ENCODE results near the gene RASL10B. TPM values are rescaled to one million over a fixed set of nuclear protein-coding genes. Genes with fewer than 3 reads are reported as not detected.
A peak's percentile ranks its signal among the peaks of the same experiment; 100 is the strongest.
"Not testable (repeated sequence)": the region's sequence is repeated elsewhere in the genome, so short reads cannot be mapped to it uniquely, and the experiment has no call there.

Gene RASL10B
- total RNA-seq, 4 donors from 2014 or later = 4.7 to 13.8 (median 10.0) TPM

DNA sequence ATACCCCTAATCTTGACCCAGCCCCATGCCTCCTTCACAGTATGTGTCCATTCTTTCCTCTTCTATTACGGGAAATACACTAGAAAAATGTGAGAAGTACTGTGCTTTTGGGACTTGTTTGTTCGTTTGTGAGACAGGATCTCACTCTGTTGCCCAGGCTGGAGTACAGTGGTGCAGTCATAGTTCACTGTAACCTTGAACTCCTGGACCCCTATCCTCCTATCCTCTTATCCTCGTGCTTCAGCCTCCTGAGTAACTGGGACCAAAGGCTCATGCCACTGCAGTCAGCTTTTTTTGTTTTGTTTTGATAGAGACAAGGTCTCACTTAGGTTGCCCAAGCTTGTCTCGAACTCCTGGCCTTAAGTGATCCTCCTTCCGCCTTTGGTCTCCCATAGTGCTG, 29.9 kb upstream of the RASL10B start:
- H3K4me1 ChIP-seq = no peaks in the 10 kb centered on the region
- H3K36me3 ChIP-seq = no peaks in the 10 kb centered on the region
- H3K4me3 ChIP-seq = no peak overlapping the region
- H3K9me3 ChIP-seq = no peaks in the 10 kb centered on the region
- H3K27me3 ChIP-seq = no peaks in the 10 kb centered on the region
- intact Hi-C loops (cut with DNase I; ENCODE audit: low total_unique reads) = no loop called here
- in situ Hi-C loops (cut with MboI; ENCODE audit: low sequenced_read_pairs in 4 of 4) = no loop called here
- H3K27ac ChIP-seq = no peak overlapping the region
- DNase-seq (no peak), ATAC-seq (no peak)
- TF ChIP-seq, protein P1, sequence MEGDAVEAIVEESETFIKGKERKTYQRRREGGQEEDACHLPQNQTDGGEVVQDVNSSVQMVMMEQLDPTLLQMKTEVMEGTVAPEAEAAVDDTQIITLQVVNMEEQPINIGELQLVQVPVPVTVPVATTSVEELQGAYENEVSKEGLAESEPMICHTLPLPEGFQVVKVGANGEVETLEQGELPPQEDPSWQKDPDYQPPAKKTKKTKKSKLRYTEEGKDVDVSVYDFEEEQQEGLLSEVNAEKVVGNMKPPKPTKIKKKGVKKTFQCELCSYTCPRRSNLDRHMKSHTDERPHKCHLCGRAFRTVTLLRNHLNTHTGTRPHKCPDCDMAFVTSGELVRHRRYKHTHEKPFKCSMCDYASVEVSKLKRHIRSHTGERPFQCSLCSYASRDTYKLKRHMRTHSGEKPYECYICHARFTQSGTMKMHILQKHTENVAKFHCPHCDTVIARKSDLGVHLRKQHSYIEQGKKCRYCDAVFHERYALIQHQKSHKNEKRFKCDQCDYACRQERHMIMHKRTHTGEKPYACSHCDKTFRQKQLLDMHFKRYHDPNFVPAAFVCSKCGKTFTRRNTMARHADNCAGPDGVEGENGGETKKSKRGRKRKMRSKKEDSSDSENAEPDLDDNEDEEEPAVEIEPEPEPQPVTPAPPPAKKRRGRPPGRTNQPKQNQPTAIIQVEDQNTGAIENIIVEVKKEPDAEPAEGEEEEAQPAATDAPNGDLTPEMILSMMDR (IDR thresholded peaks at IDR 0.05 in 4 of 5, conservative IDR thresholded peaks at IDR 0.05 in 1 of 5) = no peak
- TF ChIP-seq POLR2A (IDR thresholded peaks at IDR 0.05) = no peak

DNA sequence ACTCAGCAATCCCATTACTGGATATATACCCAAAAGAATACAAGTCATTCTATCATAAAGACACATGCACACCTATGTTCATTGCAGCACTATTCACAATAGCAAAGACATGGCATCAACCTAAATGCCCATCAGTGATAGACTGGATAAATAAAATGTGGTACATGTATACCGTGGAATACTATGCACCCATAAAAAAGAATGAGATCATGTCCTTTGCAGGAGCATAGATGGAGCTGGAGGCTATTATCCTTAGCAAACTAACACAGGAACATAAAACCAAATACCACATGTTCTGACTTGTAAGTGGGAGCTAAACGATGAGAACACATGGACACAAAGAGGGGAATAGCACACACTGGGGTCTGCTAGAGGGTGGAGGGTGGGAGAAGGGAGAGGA, 28.1 kb upstream of the RASL10B start:
- H3K27me3 ChIP-seq; DNase-seq; H3K4me3 ChIP-seq; ATAC-seq; H3K4me1 ChIP-seq; H3K9me3 ChIP-seq; intact Hi-C loops (cut with DNase I; ENCODE audit: low total_unique reads); H3K36me3 ChIP-seq; H3K27ac ChIP-seq; in situ Hi-C loops (cut with MboI; ENCODE audit: low sequenced_read_pairs in 4 of 4): not testable (repeated sequence)

DNA sequence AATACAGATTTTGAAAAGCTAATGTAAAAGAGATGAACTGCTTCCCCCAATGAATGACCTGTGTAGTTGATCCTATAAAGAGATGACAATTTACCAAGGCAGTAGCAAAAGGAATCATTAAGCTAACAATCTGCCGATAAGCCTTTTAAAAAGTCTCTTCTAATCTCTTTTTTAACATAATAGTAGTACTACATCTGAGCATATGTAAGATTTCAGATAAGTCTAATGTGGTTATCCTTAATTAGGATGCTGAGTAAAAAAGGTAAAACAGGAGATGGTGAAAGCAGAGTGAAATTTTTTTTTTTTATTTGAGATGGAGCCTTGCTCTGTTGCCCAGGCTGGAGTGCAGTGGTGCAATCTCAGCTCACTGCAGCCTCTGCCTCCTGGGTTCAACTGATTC, 26.2 kb upstream of the RASL10B start:
- Histone ChIP-seq H3K9me3 (no peaks in the 10 kb centered on the region), H3K4me3 (no peak overlapping the region), H3K27me3 (no peaks in the 10 kb centered on the region), H3K4me1 (peaks cover 27 to 29% of the 10 kb centered on the region in 2 donors), H3K36me3 (peaks cover 0 to 3% of the 10 kb centered on the region in 2 donors), H3K27ac (no peak overlapping the region)
- no peak for DNase-seq
- in situ Hi-C loops (cut with MboI; ENCODE audit: low sequenced_read_pairs in 4 of 4) = no loop called here
- no peak for ATAC-seq
- TF ChIP-seq POLR2A (IDR thresholded peaks at IDR 0.05) = no peak
- intact Hi-C loops (cut with DNase I; ENCODE audit: low total_unique reads) = loop anchor here (2.0 kb wide), 1 partner anchor 20 kb away; no protein-coding TSS in a partner anchor

DNA sequence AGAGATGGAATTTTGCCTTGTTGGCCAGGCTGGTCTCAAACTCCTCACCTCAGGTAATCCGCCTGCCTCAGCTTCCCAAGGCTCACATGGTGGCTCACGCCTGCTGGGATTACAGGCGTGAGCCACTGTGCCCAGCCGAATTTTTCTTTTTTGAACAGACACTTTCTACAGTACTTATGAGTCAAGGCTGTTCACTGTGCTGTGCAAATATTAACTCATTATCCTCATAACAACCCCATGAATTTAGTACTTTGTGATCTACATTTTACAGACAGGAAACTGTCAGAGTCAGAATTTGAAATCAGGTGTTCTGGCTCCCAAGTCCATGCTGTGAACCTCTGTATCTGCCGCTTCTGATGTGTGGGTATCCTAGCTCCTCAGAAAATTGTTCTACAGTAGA, 25.7 kb upstream of the RASL10B start:
- H3K4me3 ChIP-seq = no peak overlapping the region
- H3K36me3 ChIP-seq = peaks cover 0 to 6% of the 10 kb centered on the region in 2 donors
- no peaks in the 10 kb centered on the region for H3K9me3 ChIP-seq
- ATAC-seq (no peak), DNase-seq (no peak)
- TF ChIP-seq, protein P1 (IDR thresholded peaks at IDR 0.05 in 4 of 5, conservative IDR thresholded peaks at IDR 0.05 in 1 of 5) = no peak
- TF ChIP-seq POLR2A (IDR thresholded peaks at IDR 0.05) = no peak
- intact Hi-C loops (cut with DNase I; ENCODE audit: low total_unique reads) = loop anchor here (2.0 kb wide), 1 partner anchor 19 kb away; no protein-coding TSS in a partner anchor
- no peaks in the 10 kb centered on the region for H3K27me3 ChIP-seq
- peaks cover 27 to 29% of the 10 kb centered on the region in 2 donors for H3K4me1 ChIP-seq
- no peak overlapping the region for H3K27ac ChIP-seq
- in situ Hi-C loops (cut with MboI; ENCODE audit: low sequenced_read_pairs in 4 of 4) = no loop called here

DNA sequence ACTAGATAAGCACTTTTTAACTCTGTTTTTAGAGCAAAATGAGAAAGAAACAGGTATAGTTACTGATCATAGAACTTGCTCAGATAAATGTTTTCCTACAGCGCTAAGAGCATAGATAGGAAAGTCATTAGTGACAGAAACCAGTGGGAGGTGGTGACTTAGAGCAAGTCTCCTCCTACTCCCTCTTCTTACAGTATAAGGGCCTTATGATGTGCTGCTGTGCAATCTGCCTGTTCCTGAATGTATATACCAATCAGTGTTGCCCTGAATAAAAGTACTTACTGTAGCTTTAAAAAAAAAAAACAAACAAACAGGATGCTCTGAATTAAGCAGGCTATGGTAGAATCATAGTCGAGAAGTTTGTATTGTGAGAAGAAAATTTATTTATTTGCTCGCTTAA, 23.3 kb upstream of the RASL10B start:
- H3K27ac ChIP-seq = peak overlapping the region; percentile 33 to 86 (median 62)
- in situ Hi-C loops (cut with MboI; ENCODE audit: low sequenced_read_pairs in 4 of 4) = no loop called here

More for the DNA sequence above, 23.3 kb upstream of the RASL10B start:
- Histone ChIP-seq H3K36me3 (peaks cover 0 to 12% of the 10 kb centered on the region in 2 donors), H3K4me1 (peaks cover 35 to 36% of the 10 kb centered on the region in 2 donors), H3K27me3 (no peaks in the 10 kb centered on the region), H3K9me3 (no peaks in the 10 kb centered on the region), H3K4me3 (no peak overlapping the region)
- ATAC-seq = no peak
- TF ChIP-seq, protein P1 (IDR thresholded peaks at IDR 0.05 in 4 of 5, conservative IDR thresholded peaks at IDR 0.05 in 1 of 5) = no peak
- TF ChIP-seq POLR2A (IDR thresholded peaks at IDR 0.05) = no peak
- intact Hi-C loops (cut with DNase I; ENCODE audit: low total_unique reads) = no loop called here
- no peak for DNase-seq

Data from gastrocnemius medialis (tissue), 4 donors.